Amniotic epithelial cell (primary cell): ENCODE data around the gene FLOT1.

Experiments used
- DNase-seq: peaks from one replicate; pipeline ENCODE4 v3.0.0-alpha.2; 2010; ENCODE audit warnings: low read depth

Gene FLOT1

DNA sequence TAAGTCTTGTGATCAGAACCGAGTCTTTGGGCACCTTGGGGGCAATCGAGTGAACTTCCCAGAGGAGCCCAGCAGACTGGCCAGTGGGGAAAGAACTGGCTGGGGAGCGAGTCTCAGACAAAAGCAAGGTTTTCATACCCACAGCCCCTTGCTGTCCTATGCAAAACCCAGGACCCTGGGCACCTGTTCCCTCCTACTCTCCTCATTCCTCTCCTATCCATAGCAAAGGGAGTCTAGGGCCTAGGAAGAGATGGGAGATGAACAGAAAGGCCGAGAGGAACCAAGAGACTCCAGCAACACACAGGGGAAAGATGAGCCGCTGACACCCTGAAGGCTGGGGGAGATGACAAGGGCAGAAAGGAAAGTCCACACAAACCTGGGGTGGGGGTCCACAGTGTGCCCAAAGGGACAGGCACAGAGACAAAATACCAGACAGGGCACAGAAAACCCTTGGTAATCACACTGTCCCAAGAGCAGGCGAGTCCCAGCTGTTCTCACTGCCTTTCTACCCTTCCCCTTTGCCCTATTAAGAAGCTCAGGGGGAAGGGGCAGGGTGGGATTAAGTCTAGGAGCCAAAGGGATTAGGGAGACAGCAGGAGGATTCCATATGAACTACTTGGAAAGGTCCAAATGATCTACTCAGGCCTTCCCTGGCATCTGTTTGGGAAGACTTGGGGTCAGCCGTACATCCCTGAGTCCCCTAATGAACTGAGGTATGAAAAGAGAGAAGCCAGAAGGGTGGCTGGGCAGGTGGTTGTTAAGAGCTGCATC lies 62.5 kb downstream of the FLOT1 start:
- DNase-seq: no peak

DNA sequence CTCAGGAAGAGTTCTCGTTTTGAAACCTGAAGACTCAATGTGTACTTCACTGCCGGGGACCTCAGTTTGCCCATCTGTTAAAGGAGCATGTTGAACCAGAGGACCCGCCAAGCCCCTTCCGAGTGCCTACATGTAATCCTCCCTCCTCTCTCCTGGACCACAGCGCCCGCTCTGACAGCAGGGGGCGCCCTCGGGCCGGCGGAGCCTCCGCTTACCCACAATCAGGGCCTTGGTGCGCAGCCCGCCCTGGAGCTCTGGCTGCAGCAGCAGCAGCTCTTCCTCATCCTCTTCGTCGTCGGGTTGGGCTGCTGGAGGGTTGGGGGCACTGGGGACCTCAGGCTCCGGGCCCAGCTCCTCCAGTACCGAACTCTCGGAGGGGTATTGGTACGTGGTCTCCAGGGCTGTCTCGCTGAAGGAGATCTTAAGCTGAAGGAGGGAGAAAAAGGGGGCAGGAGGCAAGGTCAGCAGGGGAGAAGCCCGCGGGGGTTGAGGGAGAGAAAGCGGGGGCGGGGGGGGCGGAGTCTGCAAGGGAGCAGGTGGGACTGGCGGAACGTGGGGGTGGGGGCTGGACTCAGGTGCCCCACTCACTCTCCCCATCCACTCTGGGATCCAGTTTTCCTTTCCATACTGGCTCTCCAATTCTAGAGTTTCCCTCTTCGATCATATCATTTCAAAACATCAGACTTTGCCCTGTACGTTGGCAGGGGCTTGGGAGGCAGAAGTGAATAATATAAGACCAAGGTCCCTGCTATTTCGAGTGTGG lies 63.3 kb downstream of the FLOT1 start:
- DNase-seq: peak; percentile 67
